ENCODE data around the gene ULK4.

Gene ULK4

DNA sequence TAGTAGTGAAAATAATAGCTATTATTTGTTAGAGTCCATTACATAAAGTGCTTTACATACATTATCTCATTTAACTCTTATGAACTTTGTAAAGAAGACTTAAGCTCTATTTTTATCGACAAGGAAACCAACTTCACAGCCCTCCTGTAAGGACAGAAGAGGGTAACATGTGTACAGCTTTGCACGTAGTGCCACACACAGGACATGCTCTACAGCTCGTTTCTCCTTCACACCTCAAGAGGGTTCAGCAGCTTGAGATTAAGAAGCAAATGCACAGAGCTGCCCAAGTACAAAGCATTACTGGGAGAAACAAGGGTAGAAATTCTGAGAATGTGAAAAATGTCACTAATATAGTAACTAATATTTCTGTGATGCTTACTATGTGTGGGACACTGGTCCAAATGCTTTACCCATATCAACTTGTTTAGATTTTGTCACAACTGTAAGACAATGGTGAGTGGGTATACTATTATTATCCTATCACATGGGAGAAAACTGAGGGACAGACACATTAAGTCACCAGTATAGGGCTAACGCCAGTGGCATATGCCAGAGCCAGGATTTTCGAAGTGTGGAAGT is 434.8 kb downstream of the ULK4 start:
- no peaks in the 10 kb centered on the region for H3K9me3 ChIP-seq (ENCODE audit: severe bottlenecking)
- no peaks in the 10 kb centered on the region for H3K4me1 ChIP-seq (ENCODE audit: insufficient read depth, poor library complexity, severe bottlenecking)
- TF ChIP-seq, protein P1, sequence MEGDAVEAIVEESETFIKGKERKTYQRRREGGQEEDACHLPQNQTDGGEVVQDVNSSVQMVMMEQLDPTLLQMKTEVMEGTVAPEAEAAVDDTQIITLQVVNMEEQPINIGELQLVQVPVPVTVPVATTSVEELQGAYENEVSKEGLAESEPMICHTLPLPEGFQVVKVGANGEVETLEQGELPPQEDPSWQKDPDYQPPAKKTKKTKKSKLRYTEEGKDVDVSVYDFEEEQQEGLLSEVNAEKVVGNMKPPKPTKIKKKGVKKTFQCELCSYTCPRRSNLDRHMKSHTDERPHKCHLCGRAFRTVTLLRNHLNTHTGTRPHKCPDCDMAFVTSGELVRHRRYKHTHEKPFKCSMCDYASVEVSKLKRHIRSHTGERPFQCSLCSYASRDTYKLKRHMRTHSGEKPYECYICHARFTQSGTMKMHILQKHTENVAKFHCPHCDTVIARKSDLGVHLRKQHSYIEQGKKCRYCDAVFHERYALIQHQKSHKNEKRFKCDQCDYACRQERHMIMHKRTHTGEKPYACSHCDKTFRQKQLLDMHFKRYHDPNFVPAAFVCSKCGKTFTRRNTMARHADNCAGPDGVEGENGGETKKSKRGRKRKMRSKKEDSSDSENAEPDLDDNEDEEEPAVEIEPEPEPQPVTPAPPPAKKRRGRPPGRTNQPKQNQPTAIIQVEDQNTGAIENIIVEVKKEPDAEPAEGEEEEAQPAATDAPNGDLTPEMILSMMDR (IDR thresholded peaks at IDR 0.05; ENCODE audit: poor library complexity, severe bottlenecking): no peak
- H3K4me3 ChIP-seq (ENCODE audit: severe bottlenecking): no peak overlapping the region
- H3K36me3 ChIP-seq (ENCODE audit: low read depth): no peaks in the 10 kb centered on the region
- no peaks in the 10 kb centered on the region for H3K27me3 ChIP-seq (ENCODE audit: insufficient read depth, poor library complexity, severe bottlenecking)
- no peak for DNase-seq (ENCODE audit: low spot score)
- no peak overlapping the region for H3K27ac ChIP-seq (ENCODE audit: poor library complexity, severe bottlenecking)
- no peak for ATAC-seq (ENCODE audit: low read depth)

DNA sequence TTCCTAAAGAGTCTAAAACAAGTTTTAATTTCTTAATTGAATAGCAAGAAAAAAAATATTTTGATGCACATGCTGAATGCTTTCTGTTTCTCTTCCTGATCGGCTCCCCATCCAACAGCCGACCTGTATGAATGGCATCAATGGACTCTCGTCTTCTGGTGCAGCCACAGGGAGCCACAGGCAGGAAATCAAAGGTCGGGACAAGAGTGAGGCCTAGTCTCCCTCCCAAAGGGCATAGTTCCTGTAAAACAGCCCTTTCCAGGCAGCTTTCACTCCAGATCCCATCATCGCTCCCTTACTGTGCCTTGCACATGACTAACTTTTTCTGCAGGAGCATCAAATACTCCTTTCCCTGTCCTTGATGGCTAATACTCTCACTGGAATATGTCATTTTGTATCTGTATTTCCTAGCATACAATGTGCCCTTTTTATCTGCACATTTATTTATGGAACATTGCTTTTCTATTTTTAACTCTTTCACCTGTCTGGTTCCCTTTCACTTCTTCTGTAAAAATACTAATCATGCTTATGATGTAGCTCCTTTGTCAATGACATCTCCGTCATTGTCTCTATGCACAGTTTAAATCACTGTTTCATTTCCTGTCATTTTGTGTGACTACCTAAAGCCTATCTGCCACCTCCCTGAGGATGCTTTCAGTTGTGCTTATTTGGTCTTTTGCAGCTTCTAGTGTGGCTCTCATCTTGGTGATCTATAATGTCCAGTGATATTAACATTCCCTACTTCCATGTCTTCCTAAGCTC is 436.4 kb downstream of the ULK4 start:
- H3K27ac ChIP-seq (ENCODE audit: poor library complexity, severe bottlenecking): no peak overlapping the region
- ATAC-seq (ENCODE audit: low read depth): no peak
- TF ChIP-seq, protein P1 (IDR thresholded peaks at IDR 0.05; ENCODE audit: poor library complexity, severe bottlenecking): no peak
- no peaks in the 10 kb centered on the region for H3K27me3 ChIP-seq (ENCODE audit: insufficient read depth, poor library complexity, severe bottlenecking)
- H3K4me3 ChIP-seq (ENCODE audit: severe bottlenecking): no peak overlapping the region
- H3K36me3 ChIP-seq (ENCODE audit: low read depth): no peaks in the 10 kb centered on the region
- no peaks in the 10 kb centered on the region for H3K4me1 ChIP-seq (ENCODE audit: insufficient read depth, poor library complexity, severe bottlenecking)
- no peaks in the 10 kb centered on the region for H3K9me3 ChIP-seq (ENCODE audit: severe bottlenecking)
- DNase-seq (ENCODE audit: low spot score): no peak

DNA sequence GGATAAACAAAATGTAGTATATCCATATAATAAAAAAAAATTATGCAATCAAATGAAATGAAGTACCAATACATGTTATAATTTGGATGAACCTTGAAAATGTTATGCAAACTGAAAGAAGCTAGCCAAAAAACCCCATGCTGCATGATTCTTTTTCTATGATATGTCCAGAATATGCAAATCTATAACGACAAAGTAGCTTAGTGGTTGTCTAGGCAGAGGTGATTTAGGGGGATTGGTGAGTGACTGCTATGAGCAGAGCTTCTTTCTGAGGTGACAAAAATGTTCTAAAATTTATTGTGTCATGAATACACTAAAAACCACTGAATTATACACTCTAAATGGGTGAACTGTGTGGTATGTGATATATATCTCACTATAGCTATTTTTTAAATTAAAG is 438.0 kb downstream of the ULK4 start:
- H3K27ac ChIP-seq (ENCODE audit: poor library complexity, severe bottlenecking): no peak overlapping the region
- ATAC-seq (ENCODE audit: low read depth) (no peak), DNase-seq (ENCODE audit: low spot score) (no peak)
- H3K27me3 ChIP-seq (ENCODE audit: insufficient read depth, poor library complexity, severe bottlenecking): no peaks in the 10 kb centered on the region
- TF ChIP-seq, protein P1 (IDR thresholded peaks at IDR 0.05; ENCODE audit: poor library complexity, severe bottlenecking): no peak
- H3K4me3 ChIP-seq (ENCODE audit: severe bottlenecking): no peak overlapping the region
- H3K36me3 ChIP-seq (ENCODE audit: low read depth): no peaks in the 10 kb centered on the region
- H3K4me1 ChIP-seq (ENCODE audit: insufficient read depth, poor library complexity, severe bottlenecking): no peaks in the 10 kb centered on the region
- no peaks in the 10 kb centered on the region for H3K9me3 ChIP-seq (ENCODE audit: severe bottlenecking)

DNA sequence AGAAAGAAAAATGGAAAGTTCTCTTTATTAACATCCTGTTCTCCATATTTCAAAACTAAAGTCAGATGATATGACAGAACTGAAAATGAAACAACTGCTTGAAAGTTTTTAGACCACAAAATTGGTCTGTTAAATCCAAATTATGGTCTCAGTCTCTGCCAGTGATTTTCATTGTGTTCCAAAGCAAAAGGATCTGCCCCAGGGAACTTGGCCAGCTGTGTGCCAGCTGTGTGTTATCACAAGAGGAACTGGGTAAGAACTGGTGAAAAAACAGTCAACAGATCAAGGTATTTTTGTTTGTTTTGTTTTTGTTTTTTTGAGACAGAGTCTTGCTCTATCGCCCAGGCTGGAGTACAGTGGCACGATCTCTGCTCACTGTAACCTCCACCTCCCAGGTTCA is 439.3 kb downstream of the ULK4 start:
- Histone ChIP-seq H3K9me3 (ENCODE audit: severe bottlenecking) (no peaks in the 10 kb centered on the region), H3K27ac (ENCODE audit: poor library complexity, severe bottlenecking) (no peak overlapping the region), H3K4me1 (ENCODE audit: insufficient read depth, poor library complexity, severe bottlenecking) (no peaks in the 10 kb centered on the region), H3K27me3 (ENCODE audit: insufficient read depth, poor library complexity, severe bottlenecking) (no peaks in the 10 kb centered on the region), H3K36me3 (ENCODE audit: low read depth) (no peaks in the 10 kb centered on the region), H3K4me3 (ENCODE audit: severe bottlenecking) (no peak overlapping the region)
- TF ChIP-seq, protein P1 (IDR thresholded peaks at IDR 0.05; ENCODE audit: poor library complexity, severe bottlenecking): no peak
- DNase-seq (ENCODE audit: low spot score) (no peak), ATAC-seq (ENCODE audit: low read depth) (no peak)
